HG02970 (cell line): ENCODE results near the gene YLPM1.
"Not testable (repeated sequence)": the region's sequence is repeated elsewhere in the genome, so short reads cannot be mapped to it uniquely, and the experiment has no call there.

Experiments
- ATAC-seq: cut with Tn5 transposase; IDR thresholded peaks from one replicate; pipeline ENCODE4 v1.9.1; 2021; ENCODE audit warnings: mild to moderate bottlenecking, moderate library complexity, moderate number of reproducible peaks; ENCODE audit not compliant: unreplicated experiment, low FRiP score

The YLPM1 gene

GRCh38 chr14:74762917-74763802 lies at the start of gene YLPM1:
Gene YLPM1, plus strand, starts transcription at chr14:74763316. Its CDS starts 174 bp downstream, at chr14:74763490.
- ATAC-seq = peak; percentile 88

DNA sequence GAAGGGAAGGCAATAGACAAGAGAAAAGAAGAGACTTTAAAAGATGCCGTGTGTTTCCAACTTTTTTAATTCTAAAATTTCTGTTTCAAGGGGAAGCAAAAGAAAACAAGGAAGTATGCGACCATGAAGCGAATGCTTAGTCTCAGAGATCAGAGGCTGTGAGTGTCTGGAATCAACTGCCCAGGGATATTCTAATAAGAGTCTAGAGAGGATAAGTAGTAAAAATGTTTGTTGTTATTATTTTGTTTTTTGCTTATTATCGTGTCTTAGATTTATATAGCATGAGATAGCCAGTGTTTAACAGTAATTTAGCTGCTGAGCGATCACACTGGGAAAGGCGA lies 49.8 kb upstream of the YLPM1 start:
- ATAC-seq = no peak

DNA sequence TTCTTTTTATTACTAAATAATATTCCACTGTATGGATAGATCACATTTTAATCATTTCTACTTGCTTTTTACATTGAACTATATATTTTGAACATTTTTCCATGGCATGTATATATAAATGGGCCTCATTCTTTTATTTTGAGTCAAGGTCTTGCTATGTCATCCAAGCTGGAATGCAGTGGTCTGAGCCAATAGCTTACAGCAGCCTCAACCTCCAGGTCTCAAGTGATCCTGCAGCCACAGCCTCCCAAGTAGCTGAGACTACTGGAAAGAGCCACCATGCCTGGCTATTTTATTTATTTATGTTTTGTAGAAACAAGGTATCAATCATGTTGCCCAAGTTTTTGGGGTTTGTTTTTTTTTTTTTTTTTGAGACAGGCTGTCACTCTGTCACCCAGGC lies 42.6 kb upstream of the YLPM1 start:
- no peak for ATAC-seq

DNA sequence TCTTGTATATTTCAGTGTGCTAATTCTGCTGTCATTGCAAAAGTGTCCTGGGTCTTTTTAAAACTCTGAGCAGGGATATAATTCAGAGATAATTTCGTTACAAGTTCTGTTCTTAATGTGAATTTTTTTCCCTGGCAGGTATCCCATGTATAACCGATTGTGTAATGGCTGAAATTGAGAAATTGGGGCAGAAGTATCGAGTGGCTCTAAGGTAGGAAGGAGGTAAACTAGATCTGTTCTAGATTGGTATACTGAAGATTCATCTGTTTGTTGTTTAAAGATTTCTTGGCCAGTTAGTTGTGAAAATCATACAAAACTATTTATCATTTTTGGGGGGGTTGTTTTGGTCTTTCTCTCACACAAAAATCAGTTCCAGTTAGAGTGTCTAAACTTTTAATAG lies 40.0 kb upstream of the YLPM1 start:
- no peak for ATAC-seq

GRCh38 chr14:74732387-74732786 lies 30.7 kb upstream of the YLPM1 start:
- no peak for ATAC-seq

DNA sequence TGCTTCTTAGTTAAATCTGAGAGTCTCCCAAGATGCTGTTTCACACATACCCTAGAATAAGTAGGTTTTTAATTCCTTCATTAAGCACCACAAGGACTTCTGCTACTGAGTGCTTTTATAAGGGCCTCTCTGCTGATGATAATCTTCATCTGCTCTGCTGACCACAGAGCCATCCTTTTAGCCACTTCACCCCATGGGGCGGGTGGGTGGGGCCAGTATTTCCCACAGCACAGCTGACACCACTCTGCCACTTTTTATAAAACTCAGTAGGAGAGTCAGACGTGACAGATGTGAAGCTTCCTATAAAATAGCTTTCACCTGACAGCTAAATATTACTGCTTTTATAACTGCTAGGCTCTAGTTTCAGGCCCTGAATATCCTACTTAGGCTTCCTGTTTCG lies 29.9 kb upstream of the YLPM1 start:
- no peak for ATAC-seq

GRCh38 chr14:74735125-74735524 lies 28.0 kb upstream of the YLPM1 start:
- ATAC-seq = no peak

DNA sequence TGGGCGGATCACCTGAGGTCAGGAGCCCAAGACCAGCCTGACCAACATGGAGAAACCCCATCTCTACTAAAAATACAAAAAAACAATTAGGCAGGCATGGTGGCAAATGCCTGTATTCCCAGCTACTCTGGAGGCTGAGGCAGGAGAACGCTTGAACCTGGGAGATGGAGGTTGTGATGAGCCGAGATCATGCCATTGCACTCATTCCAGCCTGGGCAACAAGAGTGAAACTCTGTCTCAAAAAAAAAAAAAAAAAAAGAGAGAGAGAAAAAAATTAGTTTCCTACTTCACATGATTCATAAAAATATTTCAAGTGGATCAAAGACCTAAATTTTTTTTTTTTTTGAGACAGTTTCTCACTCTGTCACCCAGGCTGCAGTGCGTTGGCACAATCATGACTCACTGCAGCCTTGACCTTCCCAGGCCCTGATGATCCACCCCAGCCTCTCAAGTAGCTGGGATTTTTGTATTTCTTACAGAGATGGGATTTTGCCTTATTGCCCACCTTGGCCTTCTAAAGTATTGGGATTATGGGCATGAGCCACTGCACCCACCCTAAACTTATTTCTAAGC lies 25.3 kb upstream of the YLPM1 start:
- no peak for ATAC-seq

DNA sequence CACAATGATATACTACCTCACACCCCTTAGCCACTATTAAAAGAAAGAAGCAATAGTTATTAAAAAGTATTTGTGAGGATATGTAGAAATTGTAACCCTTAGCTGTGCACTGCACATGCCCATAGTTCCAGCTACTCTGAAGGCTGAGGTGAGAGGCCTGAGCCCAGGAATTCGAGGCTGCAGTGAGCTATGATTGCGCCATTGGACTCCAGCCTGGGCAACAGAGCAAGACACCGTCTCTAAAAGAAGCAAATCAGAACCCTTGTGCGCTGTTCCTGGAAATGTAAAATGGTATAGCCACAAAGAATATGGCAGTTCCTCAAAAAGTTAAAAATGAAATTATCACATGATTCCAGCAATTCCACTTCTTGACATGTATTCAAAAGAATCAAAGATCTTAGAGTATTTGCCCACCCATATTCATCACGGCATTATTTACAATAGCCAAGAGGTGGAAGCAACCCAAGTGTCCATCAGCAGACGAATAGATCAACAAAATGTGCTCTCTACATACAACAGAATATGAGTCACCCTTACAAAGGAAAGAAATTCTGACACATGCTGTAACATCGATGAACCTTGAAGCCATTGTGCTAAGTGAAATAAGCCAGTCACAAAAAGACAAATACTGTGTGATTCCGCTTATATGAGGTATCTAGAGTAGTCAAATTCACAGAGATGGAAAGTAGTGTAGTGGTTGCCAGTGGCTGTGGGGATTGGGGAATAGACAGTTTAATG lies 23.7 kb upstream of the YLPM1 start:
- ATAC-seq = no peak

- no peak for ATAC-seq
Measured at GRCh38 chr14:74747237-74747636, 15.9 kb upstream of the YLPM1 start.

DNA sequence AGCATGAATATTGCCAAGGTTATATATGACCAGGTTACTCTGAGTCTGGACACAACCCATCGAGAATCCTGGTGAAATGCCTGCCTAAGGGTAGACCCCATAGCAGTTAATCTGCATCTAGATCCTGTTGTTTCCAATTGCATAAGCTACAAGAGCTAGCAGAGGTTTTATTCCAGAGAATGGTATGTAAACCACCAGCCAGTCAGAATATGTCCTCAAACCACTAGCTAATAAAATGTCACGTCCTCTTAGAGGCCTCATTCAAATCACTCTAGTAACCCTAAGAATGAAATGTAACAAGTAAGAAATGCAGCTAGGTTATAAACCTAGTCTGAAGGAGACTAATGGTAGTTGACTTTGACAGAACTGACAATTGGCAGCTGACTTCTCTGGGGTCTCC lies 9.0 kb upstream of the YLPM1 start:
- no peak for ATAC-seq

- ATAC-seq = no peak
Measured at GRCh38 chr14:74754899-74755298, 8.2 kb upstream of the YLPM1 start.

- no peak for ATAC-seq
Measured at GRCh38 chr14:74756326-74756725, 6.8 kb upstream of the YLPM1 start.

GRCh38 chr14:74758505-74758904 lies 4.6 kb upstream of the YLPM1 start:
- not testable (repeated sequence) for ATAC-seq

DNA sequence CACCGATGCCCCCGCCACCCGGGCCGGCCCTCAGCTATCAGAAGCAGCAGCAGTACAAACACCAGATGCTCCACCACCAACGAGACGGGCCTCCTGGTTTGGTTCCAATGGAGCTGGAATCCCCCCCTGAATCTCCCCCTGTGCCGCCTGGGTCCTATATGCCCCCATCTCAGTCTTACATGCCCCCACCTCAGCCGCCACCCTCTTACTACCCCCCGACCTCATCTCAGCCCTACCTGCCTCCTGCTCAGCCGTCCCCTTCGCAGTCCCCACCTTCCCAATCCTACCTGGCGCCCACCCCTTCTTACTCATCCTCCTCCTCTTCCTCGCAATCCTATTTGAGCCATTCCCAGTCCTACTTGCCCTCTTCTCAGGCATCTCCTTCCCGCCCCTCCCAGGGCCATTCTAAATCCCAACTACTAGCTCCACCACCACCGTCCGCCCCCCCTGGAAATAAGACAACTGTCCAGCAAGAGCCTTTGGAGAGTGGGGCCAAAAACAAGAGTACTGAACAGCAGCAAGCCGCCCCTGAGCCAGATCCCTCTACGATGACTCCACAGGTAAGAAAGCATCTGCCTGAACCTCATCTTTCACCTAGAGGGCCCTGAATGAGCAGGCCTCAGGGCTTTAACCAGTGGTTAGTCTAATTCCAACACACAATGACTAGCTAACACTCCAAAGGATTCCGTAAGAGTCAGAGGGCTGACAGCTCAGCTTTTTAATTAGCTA lies 851 bp downstream of the YLPM1 start:
- no peak for ATAC-seq

GRCh38 chr14:74765721-74766120 lies 2.6 kb downstream of the YLPM1 start:
- no peak for ATAC-seq

DNA sequence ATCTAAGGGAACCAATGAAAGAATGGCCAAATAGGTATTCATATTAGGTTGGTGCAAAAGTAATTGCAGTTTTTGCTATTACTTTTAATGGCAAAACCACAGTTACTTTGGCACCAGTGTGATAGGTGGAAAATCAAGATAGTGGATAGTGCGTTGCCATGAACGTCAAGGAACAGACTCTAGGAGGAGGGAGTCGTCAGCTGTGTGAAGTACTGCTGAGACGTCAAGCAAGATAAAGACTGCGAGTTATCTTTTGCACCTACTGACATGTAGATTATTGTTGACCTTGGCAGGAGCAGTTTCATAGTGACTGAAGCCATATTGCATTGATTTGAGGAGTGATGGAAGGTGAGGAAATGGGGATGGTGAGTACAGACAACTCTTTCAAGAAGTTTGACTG lies 8.3 kb downstream of the YLPM1 start:
- ATAC-seq = no peak

DNA sequence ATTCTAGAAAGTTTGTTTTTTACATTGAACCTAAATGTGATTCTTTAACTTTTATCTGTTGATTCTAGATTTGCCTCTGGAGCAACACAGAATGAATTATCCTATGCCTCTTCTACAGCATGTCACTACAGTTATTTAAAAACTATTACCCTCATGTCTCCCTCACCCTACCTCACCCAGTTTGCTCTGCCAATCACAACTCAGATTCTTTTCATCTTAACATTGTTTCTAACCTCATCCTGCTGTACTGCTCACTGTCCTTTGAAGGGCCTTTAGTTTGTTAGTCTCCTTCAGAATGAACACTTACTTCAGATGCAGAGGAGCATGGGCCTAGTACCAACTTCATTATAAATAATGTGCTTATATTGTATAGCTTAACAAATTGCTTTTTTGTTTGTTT lies 21.5 kb downstream of the YLPM1 start:
- no peak for ATAC-seq

DNA sequence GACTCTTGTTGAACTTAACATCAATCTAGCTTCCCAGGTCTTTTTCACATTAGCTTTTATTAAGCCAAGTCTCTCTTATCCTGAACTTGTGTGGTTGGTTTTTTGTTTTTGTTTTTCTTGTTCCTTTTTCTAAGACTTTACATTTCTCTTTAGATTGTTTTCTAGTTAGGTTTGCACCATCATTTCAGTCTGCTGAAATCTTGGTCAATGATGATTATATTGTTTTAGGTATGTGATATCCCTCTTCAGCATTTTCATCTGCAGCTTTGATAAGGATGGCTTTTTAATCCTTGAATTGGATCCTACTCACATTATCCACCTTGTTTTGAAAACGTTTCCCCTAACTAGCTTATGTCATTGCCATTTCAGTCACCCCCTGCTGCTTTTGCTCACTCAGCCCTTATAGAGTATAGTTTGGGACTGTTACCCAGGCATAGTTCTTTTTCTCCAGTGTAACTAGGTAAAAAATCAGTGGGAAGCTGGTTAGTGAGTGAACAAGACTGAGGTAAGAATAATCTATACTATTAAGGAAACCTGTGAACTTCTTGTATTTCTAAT lies 22.0 kb downstream of the YLPM1 start:
- ATAC-seq = no peak

GRCh38 chr14:74786796-74787315 lies 23.7 kb downstream of the YLPM1 start:
- ATAC-seq = no peak
